Heart right ventricle (tissue), 16 donors: ENCODE measurements around the gene TRAPPC10. TPM values are rescaled to one million over a fixed set of nuclear protein-coding genes. Genes with fewer than 3 reads are reported as not detected.
A peak's percentile ranks its signal among the peaks of the same experiment; 100 is the strongest.

Experiments
- ATAC-seq, 8 donors: fragments of 200-7000 bp; cut with Tn5 transposase; one replicate each; pipeline ENCODE4 v1.9.1; 2020; ENCODE audit warnings: mild to moderate bottlenecking in 8 of 8, moderate library complexity in 8 of 8, moderate number of reproducible peaks in 1 of 8
- DNase-seq, 2 donors: peaks; one replicate each; pipeline ENCODE4 v3.0.0-alpha.2; 2020
- H3K27ac ChIP-seq, 10 donors: fragments of 200-600 bp; sonication (generic) in 2 of 10; one replicate each; pipeline versions ENCODE4 v1.5.0 to v1.8.0; 2020 to 2022; ENCODE audit warnings: mild to moderate bottlenecking in 3 of 10
- H3K27me3 ChIP-seq, 7 donors: fragments of 200-600 bp; one replicate each; pipeline ENCODE4 v1.8.0; 2021 to 2022; ENCODE audit warnings: mild to moderate bottlenecking in 2 of 7
- H3K36me3 ChIP-seq, 9 donors: fragments of 200-600 bp; sonication (generic) in 1 of 9; one replicate each; pipeline versions ENCODE4 v1.5.0 to v1.8.0; 2020 to 2022; ENCODE audit warnings: mild to moderate bottlenecking in 2 of 9
- H3K4me1 ChIP-seq, 9 donors: fragments of 200-600 bp; sonication (generic) in 1 of 9; one replicate each; pipeline versions ENCODE4 v1.5.0 to v1.8.0; 2020 to 2022; ENCODE audit warnings: mild to moderate bottlenecking in 4 of 9
- H3K4me3 ChIP-seq, 10 donors: fragments of 200-600 bp; sonication (generic) in 2 of 10; one replicate each; pipeline versions ENCODE4 v1.5.0 to v1.8.0; 2020 to 2022; ENCODE audit warnings: mild to moderate bottlenecking in 7 of 10, moderate library complexity in 2 of 10
- H3K9me3 ChIP-seq, 11 donors: fragments of 200-600 bp in 10 of 11; sonication (generic) in 2 of 11; one replicate each; pipeline versions ENCODE4 v1.5.0 to v1.8.0; 2013 to 2022; ENCODE audit warnings: mild to moderate bottlenecking in 2 of 11, control low read depth in 1 of 11, moderate library complexity in 1 of 11
- WGBS, 2 donors: extraction: QIAGEN DNeasy Blood & Tissue Kit; methylation state at CpG; one replicate each; pipeline ENCODE4 v1.1.7; 2013; ENCODE audit warnings: inconsistent platforms in 1 of 2; 5-methylcytosine and 5-hydroxymethylcytosine counted together
- intact Hi-C, 10 donors: fragments of 100-400 bp; cut with DNase I; formaldehyde crosslinking; loops; one replicate each; pipeline versions ENCODE4 v1.11.1 to v1.14.2; 2022
- polyA plus RNA-seq, 2 donors: library from polyadenylated mRNA; stranded (reverse); fragments of 200-250 nt; gene quantifications; one replicate each; pipeline ENCODE4 v1.2.3, GENCODE V29; 2013
- total RNA-seq, 10 donors: library from RNA; stranded (reverse); fragmentation: NEBNext Ultra II Directional in 3 of 10; extraction: Animal tissue kit (Norgen Biotek cat#: 25700) in 3 of 10; gene quantifications; one replicate each; pipeline versions ENCODE4 v1.2.1 to v1.2.4, GENCODE V29; 2021 to 2023
- TF ChIP-seq, protein P1 (sequence below), 9 donors: fragments of 200-600 bp; sonication (generic) in 2 of 9; IDR thresholded peaks; one replicate each; pipeline versions ENCODE4 v1.5.0 to v1.8.0; 2021 to 2022; ENCODE audit warnings: antibody characterized with exemption in 9 of 9, mild to moderate bottlenecking in 5 of 9, moderate library complexity in 1 of 9
- donor health status: Arrhythmogenic right ventricular cardiomyopathy.
- donor health status: ischemic (EF 13 %, LVEDD 7.1; RV severe dilation, severe dysfunction).
- donor health status: healthy with polysubstance abuse.
- donor health status: DM: no; HTN: yes; CAD: no.
- donor health status: DM: no; HTN: no; CAD: no.
- donor health status: ischemic (EF 25% LVEDD 6.9; RV normal size, moderate dysfunction).
- donor health status: ischemic (EF 25% LVEDD 5.7; RV mildly dilated, moderate dysfunction).
- donor health status: healthy.
- donor health status: DM: yes; HTN: yes; CAD: no.
- donor health status: Ischemic cardiomyopathy.
- donor health status: ischemic (EF 35%, LVEDD 5.7; RV mildly dilated, moderate dysfunction).
- donor health status: nonischemic (EF 11% LVEDD 7.7; RV severe dilation, severe dysfunction).
- donor health status: DM: yes; HTN: yes; CAD: no.
- donor health status: PGD.
- donor health status: ischemic (EF 29% LVEDD 5.4; RV normal size, mild dysfunction).
- donor health status: nonischemic (EF 23%, LVEDD 6.1; RV moderate dilation, normal function).

TRAPPC10 gene
- total and polyA plus RNA-seq, 12 donors: 4.7 to 26.2 (median 19.4) TPM

DNA sequence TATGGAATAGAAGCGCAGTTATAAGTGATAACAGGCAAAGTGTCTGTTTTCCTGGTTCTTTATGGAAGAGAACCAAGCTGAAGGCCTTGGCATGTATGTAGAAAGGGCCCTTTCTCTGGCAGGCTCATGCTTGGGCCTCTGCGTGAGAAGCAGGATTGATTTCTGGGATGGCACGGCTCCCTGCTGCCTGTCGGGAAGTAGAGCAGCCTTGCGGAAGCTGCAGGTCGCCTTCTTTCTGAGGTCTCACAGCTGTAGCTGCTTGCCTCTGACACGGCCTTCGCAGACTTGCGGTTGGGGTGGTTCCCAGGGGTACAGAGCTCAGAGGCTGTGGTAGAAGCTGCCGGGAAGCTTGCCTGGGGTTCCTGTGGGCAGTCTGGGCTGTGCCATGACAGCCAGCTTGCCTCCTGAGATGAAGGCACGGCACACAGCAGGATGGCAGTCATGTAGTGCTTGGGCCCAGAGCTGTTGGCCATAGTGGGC lies 39.4 kb downstream of the TRAPPC10 start:
- DNase-seq: peak; percentile 34 to 51
- 70 to 74% methylated on average over 11 of the region's 11 CpGs for WGBS, 2 donors
- H3K27ac ChIP-seq: peak overlapping the region; percentile 21 to 78 (median 58)
- ATAC-seq: peak; percentile 52 to 79 (median 70)
- peaks cover 8 to 54% (median 26%) of the 10 kb centered on the region in 9 donors for H3K4me1 ChIP-seq
- no peaks in the 10 kb centered on the region for H3K9me3 ChIP-seq
- H3K27me3 ChIP-seq: no peaks in the 10 kb centered on the region
- intact Hi-C loops: loop anchor here in 1 of 10 donors (10.0 kb wide), 2 partner anchors 47 to 237 kb away; no protein-coding TSS in a partner anchor
- peaks cover 0 to 76% (median 3%) of the 10 kb centered on the region in 9 donors for H3K36me3 ChIP-seq
- no peak overlapping the region for H3K4me3 ChIP-seq
- TF ChIP-seq, protein P1, sequence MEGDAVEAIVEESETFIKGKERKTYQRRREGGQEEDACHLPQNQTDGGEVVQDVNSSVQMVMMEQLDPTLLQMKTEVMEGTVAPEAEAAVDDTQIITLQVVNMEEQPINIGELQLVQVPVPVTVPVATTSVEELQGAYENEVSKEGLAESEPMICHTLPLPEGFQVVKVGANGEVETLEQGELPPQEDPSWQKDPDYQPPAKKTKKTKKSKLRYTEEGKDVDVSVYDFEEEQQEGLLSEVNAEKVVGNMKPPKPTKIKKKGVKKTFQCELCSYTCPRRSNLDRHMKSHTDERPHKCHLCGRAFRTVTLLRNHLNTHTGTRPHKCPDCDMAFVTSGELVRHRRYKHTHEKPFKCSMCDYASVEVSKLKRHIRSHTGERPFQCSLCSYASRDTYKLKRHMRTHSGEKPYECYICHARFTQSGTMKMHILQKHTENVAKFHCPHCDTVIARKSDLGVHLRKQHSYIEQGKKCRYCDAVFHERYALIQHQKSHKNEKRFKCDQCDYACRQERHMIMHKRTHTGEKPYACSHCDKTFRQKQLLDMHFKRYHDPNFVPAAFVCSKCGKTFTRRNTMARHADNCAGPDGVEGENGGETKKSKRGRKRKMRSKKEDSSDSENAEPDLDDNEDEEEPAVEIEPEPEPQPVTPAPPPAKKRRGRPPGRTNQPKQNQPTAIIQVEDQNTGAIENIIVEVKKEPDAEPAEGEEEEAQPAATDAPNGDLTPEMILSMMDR (IDR thresholded peaks at IDR 0.05): no peak

DNA sequence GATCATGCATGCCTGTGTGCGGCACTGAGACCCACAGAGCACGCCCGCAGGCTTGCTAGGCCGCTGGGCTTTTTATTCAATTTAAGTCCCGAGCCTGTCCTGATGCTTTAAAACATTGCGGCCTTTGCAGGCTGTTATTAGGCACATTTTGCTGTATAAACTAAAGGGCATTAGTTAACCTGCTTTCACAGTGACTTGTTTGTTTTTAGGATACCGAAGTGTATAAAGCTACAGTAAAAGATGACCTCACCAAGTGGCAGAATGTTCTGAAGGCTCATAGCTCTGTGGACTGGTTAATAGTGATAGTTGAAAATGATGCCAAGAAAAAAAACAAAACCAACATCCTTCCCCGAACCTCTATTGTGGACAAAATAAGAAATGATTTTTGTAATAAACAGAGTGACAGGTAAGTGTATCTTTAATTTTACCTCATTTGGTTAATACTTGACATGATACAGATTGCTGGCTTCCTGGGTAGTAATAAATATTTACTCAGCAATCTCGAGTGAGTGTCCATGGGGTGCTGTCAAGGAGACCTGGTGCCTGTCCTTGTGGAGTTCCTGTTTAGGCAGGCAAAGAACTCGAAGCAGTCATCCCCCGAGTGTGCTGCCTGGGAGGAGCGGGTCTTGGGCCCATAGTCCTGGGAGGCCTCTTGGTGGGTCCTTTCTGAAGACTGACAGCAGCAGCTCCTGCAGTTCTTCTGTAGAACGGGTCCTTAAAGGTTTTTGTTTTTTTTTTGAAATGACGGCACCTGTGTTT lies 40.1 kb downstream of the TRAPPC10 start:
- Histone ChIP-seq H3K36me3 (peaks cover 0 to 76% (median 5%) of the 10 kb centered on the region in 9 donors), H3K4me1 (peaks cover 8 to 54% (median 26%) of the 10 kb centered on the region in 9 donors), H3K27me3 (no peaks in the 10 kb centered on the region), H3K4me3 (no peak overlapping the region), H3K9me3 (no peaks in the 10 kb centered on the region), H3K27ac (peak overlapping the region; percentile 21 to 78 (median 58))
- TF ChIP-seq, protein P1 (IDR thresholded peaks at IDR 0.05): no peak
- 74 to 79% methylated on average over 14 of the region's 14 CpGs for WGBS, 2 donors
- DNase-seq (no peak), ATAC-seq (peak in 5 of 8 donors; percentile 13 to 76 (median 30))
- intact Hi-C loops: loop anchor here in 1 of 10 donors (10.0 kb wide), 2 partner anchors 47 to 237 kb away; no protein-coding TSS in a partner anchor

DNA sequence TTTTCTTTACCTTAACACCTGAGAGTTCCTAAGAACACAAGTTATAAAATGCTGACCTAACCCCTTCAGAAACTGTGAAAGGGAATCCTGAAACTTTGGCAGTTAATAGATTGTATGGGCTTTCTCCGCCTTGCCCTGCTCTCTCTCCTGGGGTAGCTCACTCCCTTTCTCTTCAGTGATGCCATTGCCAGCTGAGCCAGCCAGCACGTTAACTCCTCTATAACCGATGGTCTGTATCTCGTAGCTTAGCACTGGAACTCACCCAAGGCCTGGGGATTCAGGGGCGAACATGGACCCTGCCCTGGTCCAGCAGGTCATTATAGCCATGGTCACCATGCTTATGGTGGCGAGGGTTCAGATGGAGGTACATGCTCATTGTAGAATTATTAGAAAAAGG lies 40.7 kb downstream of the TRAPPC10 start:
- peaks cover 8 to 54% (median 26%) of the 10 kb centered on the region in 9 donors for H3K4me1 ChIP-seq
- ATAC-seq: peak in 1 of 8 donors; percentile 48
- H3K9me3 ChIP-seq: no peaks in the 10 kb centered on the region
- 89 to 91% methylated on average over 6 of the region's 6 CpGs for WGBS, 2 donors
- intact Hi-C loops: loop anchor here in 1 of 10 donors (10.0 kb wide), 2 partner anchors 48 to 238 kb away; no protein-coding TSS in a partner anchor
- DNase-seq: no peak
- no peak overlapping the region for H3K4me3 ChIP-seq
- H3K27ac ChIP-seq: peak overlapping the region in 6 of 10 donors; percentile 43 to 78 (median 70)
- H3K36me3 ChIP-seq: peaks cover 0 to 76% (median 9%) of the 10 kb centered on the region in 9 donors
- TF ChIP-seq, protein P1 (IDR thresholded peaks at IDR 0.05): no peak
- H3K27me3 ChIP-seq: no peaks in the 10 kb centered on the region

DNA sequence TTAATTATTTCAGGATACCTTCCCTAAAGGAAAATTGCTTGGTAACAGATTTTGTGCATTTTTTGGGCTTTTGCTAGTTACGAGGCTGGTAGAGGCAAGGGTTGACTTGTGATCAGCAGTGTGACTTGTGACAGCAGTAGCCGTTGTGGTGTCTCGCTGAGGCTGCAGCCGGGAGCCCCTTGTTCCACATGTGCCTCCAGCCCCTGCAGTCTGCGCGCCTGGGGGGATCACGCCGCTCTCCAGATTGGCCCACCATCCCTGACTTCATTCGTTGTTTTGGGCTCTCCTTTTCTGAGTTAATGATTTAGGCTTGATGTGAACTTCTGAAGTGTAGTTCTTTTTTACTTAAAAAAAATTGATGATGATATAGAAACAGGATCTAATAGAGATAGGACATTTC lies 41.5 kb downstream of the TRAPPC10 start:
- intact Hi-C loops: loop anchor here in 1 of 10 donors (10.0 kb wide), 2 partner anchors 49 to 239 kb away; no protein-coding TSS in a partner anchor
- WGBS, 2 donors: 96 to 97% methylated on average over 9 of the region's 9 CpGs
- TF ChIP-seq, protein P1 (IDR thresholded peaks at IDR 0.05): no peak
- Histone ChIP-seq H3K27ac (no peak overlapping the region), H3K4me3 (no peak overlapping the region), H3K36me3 (peaks cover 0 to 78% (median 9%) of the 10 kb centered on the region in 9 donors), H3K4me1 (peaks cover 8 to 54% (median 26%) of the 10 kb centered on the region in 9 donors), H3K27me3 (no peaks in the 10 kb centered on the region), H3K9me3 (no peaks in the 10 kb centered on the region)
- ATAC-seq (no peak), DNase-seq (no peak)
